K562 (cell line): Measurements from ENCODE around the gene MAPK8IP2. TPM values are rescaled to one million over a fixed set of nuclear protein-coding genes. Genes with fewer than 3 reads are reported as not detected.

Experiments
- HDAC8 ChIP-seq: fragments of 450-650 bp; IDR thresholded peaks from 2 replicates; pipeline ENCODE4 v1.6.1; 2016; ENCODE audit warnings: mild to moderate bottlenecking, missing genetic modification characterization, moderate library complexity, missing compliant biosample characterization
- ILF3 ChIP-seq: fragments of 450-650 bp; IDR thresholded peaks from 2 replicates; pipeline ENCODE4 v1.6.1; 2018; ENCODE audit warnings: antibody characterized with exemption, mild to moderate bottlenecking, moderate library complexity, borderline replicate concordance
- L3MBTL2 ChIP-seq: fragments of 450-650 bp; IDR thresholded peaks from 2 replicates; pipeline ENCODE4 v1.6.1; 2016; ENCODE audit warnings: mild to moderate bottlenecking, moderate library complexity
- SMC3 ChIP-seq: conservative IDR thresholded peaks from 2 replicates; pipeline ENCODE4 v1.6.1; 2011; ENCODE audit warnings: low read depth, low read length, improper control_type of control experiment; ENCODE audit not compliant: insufficient read depth
- ZNF165 ChIP-seq: fragments of 250-450 bp; sonication (Bioruptor Pico); IDR thresholded peaks from 2 replicates; pipeline ENCODE4 v1.4.0; 2020; ENCODE audit warnings: borderline replicate concordance
- ZNF263 ChIP-seq: sonication (generic); formaldehyde crosslinking; IDR thresholded peaks from 2 replicates; pipeline ENCODE4 v1.8.0; 2022; ENCODE audit warnings: mild to moderate bottlenecking, missing genetic modification reagents, borderline replicate concordance
- ZNF318 ChIP-seq, 2 experiments: fragments of 450-650 bp; IDR thresholded peaks; 2 replicates each; pipeline ENCODE4 v1.6.1; 2016; ENCODE audit warnings: mild to moderate bottlenecking in 2 of 2, borderline replicate concordance in 1 of 2, low read depth in 1 of 2, moderate library complexity in 1 of 2
- polyA plus RNA-seq, 8 experiments: library from polyadenylated mRNA; depleted of rRNA in 4 of 8; stranded (reverse) in 5 of 8; unstranded in 3 of 8; fragments of >200 nt; fragmentation: Nextera tagmentation in 2 of 8; fragmentation: Illumina TruSeq in 1 of 8; extraction: Ambion mirVana in 2 of 8; extraction: Trizol in 1 of 8; gene quantifications; 2 replicates each; pipeline versions ENCODE4 v1.2.1 to v1.2.3, GENCODE V29; 2011 to 2014; ENCODE audit warnings: inconsistent platforms in 1 of 8, missing spikeins in 1 of 8
- total RNA-seq, 7 experiments: library from RNA; depleted of rRNA in 6 of 7; stranded (reverse); fragments of >200 nt in 6 of 7; fragmentation: Illumina TruSeq in 2 of 7; extraction: Trizol in 2 of 7; gene quantifications; 2 replicates each; pipeline versions ENCODE4 v1.2.1 to v1.2.3, GENCODE V29; 2011 to 2021; ENCODE audit warnings: low replicate concordance in 1 of 7

MAPK8IP2 gene
- total and polyA plus RNA-seq, 9 of the 15 experiments (the other 6 are each of a cell fraction or from before 2014, with no cell fraction given) = 0.01 to 0.47 (median 0.07) TPM; not detected in 2

GRCh38 chr22:50630376-50630775 lies 29.8 kb downstream of the MAPK8IP2 start (continued):
- TF ChIP-seq ZNF165 (CRISPR knock-in tag) = no peak
- TF ChIP-seq ILF3 = no peak
- TF ChIP-seq SMC3 = no peak
- no peak for TF ChIP-seq HDAC8 (tag)
- TF ChIP-seq ZNF263 (CRISPR knock-in tag) = no peak
- TF ChIP-seq L3MBTL2 = no peak
- no peak for TF ChIP-seq ZNF318 (IDR thresholded peaks at IDR 0.05; ENCODE audit: borderline replicate concordance in 1 of 2, low read depth in 1 of 2)
- TF ChIP-seq, all 486 proteins: peak for 0
